Spleen (tissue), 7 donors: ENCODE data around the gene RAB23.

Experiments used
- POLR2A ChIP-seq, 3 donors: fragments of 450-650 bp; IDR thresholded peaks; one replicate each; pipeline ENCODE4 v1.5.1; 2017; ENCODE audit warnings: antibody characterized with exemption in 3 of 3, mild to moderate bottlenecking in 1 of 3
- POLR2AphosphoS5 ChIP-seq, 3 donors: sonication (generic); formaldehyde crosslinking; IDR thresholded peaks; one replicate each; pipeline ENCODE4 v1.5.1; 2017; ENCODE audit warnings: antibody characterized with exemption in 3 of 3
- TF ChIP-seq, protein P1 (sequence below), 11 experiments: fragments of 200-600 bp in 7 of 11; fragments of 450-650 bp in 4 of 11; sonication (generic) in 4 of 11; IDR thresholded peaks in 8 of 11; conservative IDR thresholded peaks in 3 of 11; 1 replicate in 7 of 11; 2 replicates in 4 of 11; pipeline versions ENCODE4 v1.4.0 to v1.8.0; 2016 to 2021; ENCODE audit warnings: antibody characterized with exemption in 11 of 11, inconsistent platforms in 4 of 11, mild to moderate bottlenecking in 1 of 11
- donor health status: DM: no; HTN: no; CAD: no; lungs with moderate emphysema.
- donor health status: DM: no; HTN: no; CAD: no.
- donor health status: DM: no; HTN: no; CAD: no.

DNA sequence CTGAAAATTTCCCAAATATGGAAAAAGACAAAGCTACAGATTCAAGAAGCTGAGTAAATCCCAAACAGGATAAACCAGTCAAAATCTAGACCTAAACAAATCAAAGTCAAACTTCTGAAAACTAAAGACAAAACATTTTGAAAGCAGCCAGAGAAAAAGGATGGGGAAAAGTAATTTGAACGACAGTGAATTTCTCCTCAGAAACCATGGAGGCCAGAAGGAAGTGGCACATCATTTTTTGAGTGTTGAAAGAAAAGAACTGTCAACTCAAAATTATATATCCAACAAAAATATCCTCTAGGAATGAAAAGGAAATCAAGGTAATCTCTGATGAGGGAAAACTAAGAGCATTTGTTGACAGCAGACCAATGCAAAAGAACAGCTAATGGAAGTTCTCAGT is 6.8 kb downstream of the RAB23 start:
- TF ChIP-seq, protein P1, sequence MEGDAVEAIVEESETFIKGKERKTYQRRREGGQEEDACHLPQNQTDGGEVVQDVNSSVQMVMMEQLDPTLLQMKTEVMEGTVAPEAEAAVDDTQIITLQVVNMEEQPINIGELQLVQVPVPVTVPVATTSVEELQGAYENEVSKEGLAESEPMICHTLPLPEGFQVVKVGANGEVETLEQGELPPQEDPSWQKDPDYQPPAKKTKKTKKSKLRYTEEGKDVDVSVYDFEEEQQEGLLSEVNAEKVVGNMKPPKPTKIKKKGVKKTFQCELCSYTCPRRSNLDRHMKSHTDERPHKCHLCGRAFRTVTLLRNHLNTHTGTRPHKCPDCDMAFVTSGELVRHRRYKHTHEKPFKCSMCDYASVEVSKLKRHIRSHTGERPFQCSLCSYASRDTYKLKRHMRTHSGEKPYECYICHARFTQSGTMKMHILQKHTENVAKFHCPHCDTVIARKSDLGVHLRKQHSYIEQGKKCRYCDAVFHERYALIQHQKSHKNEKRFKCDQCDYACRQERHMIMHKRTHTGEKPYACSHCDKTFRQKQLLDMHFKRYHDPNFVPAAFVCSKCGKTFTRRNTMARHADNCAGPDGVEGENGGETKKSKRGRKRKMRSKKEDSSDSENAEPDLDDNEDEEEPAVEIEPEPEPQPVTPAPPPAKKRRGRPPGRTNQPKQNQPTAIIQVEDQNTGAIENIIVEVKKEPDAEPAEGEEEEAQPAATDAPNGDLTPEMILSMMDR (IDR thresholded peaks at IDR 0.05 in 8 of 11, conservative IDR thresholded peaks at IDR 0.05 in 3 of 11), result no peak
- TF ChIP-seq POLR2AphosphoS5 (IDR thresholded peaks at IDR 0.05) (no peak), POLR2A (IDR thresholded peaks at IDR 0.05) (no peak)
